Measurements from ENCODE around the gene WRAP73.

The WRAP73 gene

GRCh38 chr1:3609016-3609768 lies 40.7 kb downstream of the WRAP73 start:
- DNase-seq: no peak

- DNase-seq: no peak
Measured at GRCh38 chr1:3608154-3608553, 41.7 kb downstream of the WRAP73 start.

GRCh38 chr1:3607703-3608065 lies 42.2 kb downstream of the WRAP73 start:
- DNase-seq: no peak

GRCh38 chr1:3606779-3607702 lies 42.9 kb downstream of the WRAP73 start:
- no peak for DNase-seq

GRCh38 chr1:3604997-3605823 lies 44.7 kb downstream of the WRAP73 start:
- DNase-seq: no peak

GRCh38 chr1:3604468-3604974 lies 45.4 kb downstream of the WRAP73 start:
- DNase-seq: no peak

- DNase-seq: no peak
Measured at GRCh38 chr1:3603571-3604467, 46.1 kb downstream of the WRAP73 start.

GRCh38 chr1:3603156-3603555 lies 46.7 kb downstream of the WRAP73 start:
- DNase-seq: no peak

- no peak for DNase-seq
Measured at GRCh38 chr1:3602375-3602774, 47.5 kb downstream of the WRAP73 start.

- DNase-seq: no peak
Measured at GRCh38 chr1:3601743-3602142, 48.2 kb downstream of the WRAP73 start.

- DNase-seq: no peak
Measured at GRCh38 chr1:3600354-3600753, 49.5 kb downstream of the WRAP73 start.

- DNase-seq: no peak
Measured at GRCh38 chr1:3599816-3600215, 50.1 kb downstream of the WRAP73 start.

GRCh38 chr1:3599286-3599811 lies 50.6 kb downstream of the WRAP73 start:
- no peak for DNase-seq

- no peak for DNase-seq
Measured at GRCh38 chr1:3598522-3599285, 51.2 kb downstream of the WRAP73 start.

GRCh38 chr1:3598051-3598491 lies 51.8 kb downstream of the WRAP73 start:
- no peak for DNase-seq

GRCh38 chr1:3597599-3597964 lies 52.3 kb downstream of the WRAP73 start:
- DNase-seq: no peak

- no peak for DNase-seq
Measured at GRCh38 chr1:3596663-3597598, 53.0 kb downstream of the WRAP73 start.

- DNase-seq: no peak
Measured at GRCh38 chr1:3595949-3596348, 54.0 kb downstream of the WRAP73 start.

GRCh38 chr1:3594706-3595377 lies 55.1 kb downstream of the WRAP73 start:
- no peak for DNase-seq

All from 8988T (cell line).